GM10847 (cell line): Measurements from ENCODE around the gene TRAIP.

Experiments used
- POLR2A ChIP-seq: IDR thresholded peaks from 2 replicates; pipeline ENCODE4 v1.6.1; 2011; ENCODE audit not compliant: insufficient read length; ENCODE audit errors: extremely low read depth

The TRAIP gene

GRCh38 chr3:49790626-49791411 is 65.5 kb downstream of the TRAIP start:
- TF ChIP-seq POLR2A: no peak

- TF ChIP-seq POLR2A: no peak
Measured at GRCh38 chr3:49788056-49788455, 68.3 kb downstream of the TRAIP start.

- TF ChIP-seq POLR2A: no peak
Measured at GRCh38 chr3:49787536-49787935, 68.8 kb downstream of the TRAIP start.

GRCh38 chr3:49787182-49787464 is 69.2 kb downstream of the TRAIP start:
- no peak for TF ChIP-seq POLR2A

GRCh38 chr3:49786357-49787181 is 69.8 kb downstream of the TRAIP start, which contains the start of gene IP6K1:
TSS of gene IP6K1 (minus strand) at chr3:49786542. CDS start at chr3:49748040, 38,502 bp downstream.
- peak; percentile 88 for TF ChIP-seq POLR2A

GRCh38 chr3:49785565-49786356 is 70.6 kb downstream of the TRAIP start:
- no peak for TF ChIP-seq POLR2A

GRCh38 chr3:49781415-49782199 is 74.8 kb downstream of the TRAIP start:
- TF ChIP-seq POLR2A: no peak

- no peak for TF ChIP-seq POLR2A
Measured at GRCh38 chr3:49780080-49780974, 76.0 kb downstream of the TRAIP start.

GRCh38 chr3:49779358-49780079 is 76.8 kb downstream of the TRAIP start:
- TF ChIP-seq POLR2A: no peak
